Mesothelial cell of epicardium (in vitro differentiated cells): Measurements from ENCODE around the gene PYGL. TPM values are rescaled to one million over a fixed set of nuclear protein-coding genes. Genes with fewer than 3 reads are reported as not detected.
"Not testable (repeated sequence)": the region's sequence is repeated elsewhere in the genome, so short reads cannot be mapped to it uniquely, and the experiment has no call there.

Source experiments
- DNase-seq, 2 experiments: peaks; one replicate each; pipeline ENCODE4 v3.0.0; 2021; ENCODE audit warnings: low spot score in 2 of 2; ENCODE audit not compliant: unreplicated experiment in 2 of 2
- H3K27ac Mint-ChIP-seq: 2 replicates; pipeline ENCODE4 v1.8.0; 2021; ENCODE audit warnings: mixed read lengths
- H3K27me3 Mint-ChIP-seq: 2 replicates; pipeline ENCODE4 v1.8.0; 2021; ENCODE audit warnings: low read depth, mixed read lengths
- H3K36me3 Mint-ChIP-seq: 2 replicates; pipeline ENCODE4 v1.8.0; 2021; ENCODE audit warnings: mixed read lengths
- H3K4me1 Mint-ChIP-seq: 2 replicates; pipeline ENCODE4 v1.8.0; 2021; ENCODE audit warnings: mixed read lengths
- H3K4me3 Mint-ChIP-seq: 2 replicates; pipeline ENCODE4 v1.8.0; 2021; ENCODE audit warnings: mild to moderate bottlenecking, moderate library complexity, mixed read lengths
- H3K9me3 Mint-ChIP-seq: 2 replicates; pipeline ENCODE4 v1.8.0; 2021; ENCODE audit warnings: mixed read lengths
- total RNA-seq: library from RNA; stranded (reverse); gene quantifications from 3 replicates; pipeline ENCODE4 v1.2.1, GENCODE V29; 2021
- TF ChIP-seq, protein P1 (sequence below): fragments of 200-600 bp; sonication (generic); IDR thresholded peaks from one replicate; pipeline ENCODE4 v1.5.0; 2021; ENCODE audit warnings: antibody characterized with exemption; ENCODE audit not compliant: unreplicated experiment

PYGL gene
- total RNA-seq, 1 donor from 2014 or later: 21.6 TPM

DNA sequence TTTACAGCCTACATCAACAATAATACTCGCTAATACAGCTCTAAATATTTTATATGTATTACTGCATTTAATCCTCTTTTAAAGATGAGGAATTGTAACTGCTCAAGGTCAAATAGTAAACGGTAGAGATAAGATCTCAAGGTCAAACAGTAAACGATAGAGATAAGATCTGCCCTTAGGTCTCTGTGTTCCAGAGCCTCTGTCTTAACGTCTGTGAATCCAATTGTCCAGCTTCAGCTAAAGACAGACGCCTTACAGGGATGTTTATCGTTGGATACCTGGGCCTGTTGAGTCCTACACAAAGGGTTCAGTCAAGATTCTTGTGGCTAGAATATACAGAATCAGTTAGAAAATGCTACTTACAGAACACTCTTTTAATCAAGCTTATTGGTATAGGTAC lies 20.0 kb downstream of the PYGL start:
- DNase-seq: no peak
- TF ChIP-seq, protein P1, sequence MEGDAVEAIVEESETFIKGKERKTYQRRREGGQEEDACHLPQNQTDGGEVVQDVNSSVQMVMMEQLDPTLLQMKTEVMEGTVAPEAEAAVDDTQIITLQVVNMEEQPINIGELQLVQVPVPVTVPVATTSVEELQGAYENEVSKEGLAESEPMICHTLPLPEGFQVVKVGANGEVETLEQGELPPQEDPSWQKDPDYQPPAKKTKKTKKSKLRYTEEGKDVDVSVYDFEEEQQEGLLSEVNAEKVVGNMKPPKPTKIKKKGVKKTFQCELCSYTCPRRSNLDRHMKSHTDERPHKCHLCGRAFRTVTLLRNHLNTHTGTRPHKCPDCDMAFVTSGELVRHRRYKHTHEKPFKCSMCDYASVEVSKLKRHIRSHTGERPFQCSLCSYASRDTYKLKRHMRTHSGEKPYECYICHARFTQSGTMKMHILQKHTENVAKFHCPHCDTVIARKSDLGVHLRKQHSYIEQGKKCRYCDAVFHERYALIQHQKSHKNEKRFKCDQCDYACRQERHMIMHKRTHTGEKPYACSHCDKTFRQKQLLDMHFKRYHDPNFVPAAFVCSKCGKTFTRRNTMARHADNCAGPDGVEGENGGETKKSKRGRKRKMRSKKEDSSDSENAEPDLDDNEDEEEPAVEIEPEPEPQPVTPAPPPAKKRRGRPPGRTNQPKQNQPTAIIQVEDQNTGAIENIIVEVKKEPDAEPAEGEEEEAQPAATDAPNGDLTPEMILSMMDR: no peak
- Mint-ChIP-seq H3K27ac (no peak overlapping the region), H3K4me3 (no peak overlapping the region), H3K9me3 (no peaks in the 10 kb centered on the region), H3K4me1 (peaks cover 7% of the 10 kb centered on the region), H3K36me3 (peaks cover 2% of the 10 kb centered on the region), H3K27me3 (no peaks in the 10 kb centered on the region)

DNA sequence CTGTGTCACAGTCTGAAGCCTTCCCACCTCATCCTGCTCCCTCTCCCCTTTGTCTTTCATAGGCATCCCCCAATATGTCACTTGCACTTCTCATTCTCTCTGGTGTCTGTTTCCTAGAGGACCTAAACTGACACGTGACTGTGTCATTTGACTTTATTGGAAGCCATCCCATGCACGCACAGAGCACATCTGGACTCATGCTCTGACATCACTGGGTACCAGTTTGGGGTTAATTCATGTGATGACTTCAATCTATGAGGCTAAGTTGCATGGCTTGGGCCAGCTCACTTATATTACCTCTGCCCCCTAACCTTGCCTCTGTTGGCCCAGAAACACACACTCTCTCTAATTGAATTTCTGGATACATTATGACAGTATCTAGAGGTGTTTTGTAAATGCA lies 21.5 kb downstream of the PYGL start:
- H3K27ac Mint-ChIP-seq: no peak overlapping the region
- H3K4me3 Mint-ChIP-seq: no peak overlapping the region
- TF ChIP-seq, protein P1: no peak
- peaks cover 7% of the 10 kb centered on the region for H3K4me1 Mint-ChIP-seq
- DNase-seq: no peak
- no peaks in the 10 kb centered on the region for H3K27me3 Mint-ChIP-seq
- peaks cover 2% of the 10 kb centered on the region for H3K36me3 Mint-ChIP-seq
- no peaks in the 10 kb centered on the region for H3K9me3 Mint-ChIP-seq

DNA sequence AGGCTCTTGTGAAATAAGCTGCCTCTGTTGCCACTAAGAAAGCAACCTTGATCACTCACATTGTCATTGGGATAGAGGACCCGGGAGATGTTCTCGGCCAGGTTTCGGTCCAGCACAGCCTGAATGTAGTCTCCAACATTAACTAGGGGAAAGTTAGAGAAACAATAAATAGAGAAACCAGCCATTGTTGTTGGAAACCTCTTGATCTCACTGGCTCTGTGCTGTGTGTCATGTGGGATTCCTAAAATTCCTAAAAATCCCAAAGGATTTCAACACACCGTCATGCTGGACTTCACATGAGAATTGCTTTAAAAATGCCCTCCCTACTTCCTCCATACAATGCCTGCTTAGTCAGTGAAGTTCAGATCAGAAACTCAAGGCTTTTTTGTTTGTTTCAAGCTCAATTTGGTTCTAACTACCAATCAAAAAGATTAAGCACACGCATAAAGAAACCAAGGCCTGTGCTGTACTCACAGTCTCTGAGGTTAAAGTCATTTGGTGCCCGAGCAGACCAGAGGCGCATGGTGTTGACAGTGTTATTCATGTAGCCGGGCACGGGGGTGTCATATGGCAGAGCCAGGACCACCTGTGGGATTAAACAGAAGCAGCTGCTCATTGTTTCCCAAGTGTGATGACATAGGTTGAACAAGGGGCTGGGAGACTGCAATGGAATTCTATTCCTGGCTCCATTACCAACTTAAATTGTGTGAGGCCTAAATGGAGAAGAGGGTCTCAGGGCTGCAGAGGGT lies 23.6 kb downstream of the PYGL start:
- Mint-ChIP-seq H3K9me3 (no peaks in the 10 kb centered on the region), H3K27ac (peak overlapping the region; percentile 81), H3K27me3 (no peaks in the 10 kb centered on the region), H3K4me1 (peaks cover 7% of the 10 kb centered on the region), H3K36me3 (peaks cover 5% of the 10 kb centered on the region), H3K4me3 (no peak overlapping the region)
- DNase-seq: no peak
- TF ChIP-seq, protein P1: no peak

DNA sequence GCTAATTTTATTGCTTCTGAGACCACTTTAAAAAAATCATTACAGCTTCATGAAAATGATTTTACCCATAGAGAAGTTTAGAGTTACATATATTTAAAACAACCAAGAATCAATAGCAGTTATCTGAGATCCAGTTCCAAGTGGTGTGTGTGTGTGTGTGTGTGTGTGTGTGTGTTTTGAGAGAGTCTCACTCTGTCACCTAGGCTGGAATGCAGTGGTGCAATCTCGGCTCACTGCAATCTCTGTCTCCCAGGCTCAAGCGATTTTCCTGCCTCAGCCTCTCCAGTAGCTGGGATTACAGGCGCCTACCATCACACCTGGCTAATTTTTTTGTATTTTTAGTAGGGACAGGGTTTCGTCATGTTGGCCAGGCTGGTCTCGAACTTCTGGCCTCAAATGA lies 24.8 kb downstream of the PYGL start:
- not testable (repeated sequence) for H3K4me3 Mint-ChIP-seq, H3K27me3 Mint-ChIP-seq, H3K4me1 Mint-ChIP-seq, H3K27ac Mint-ChIP-seq, H3K9me3 Mint-ChIP-seq, H3K36me3 Mint-ChIP-seq, DNase-seq

DNA sequence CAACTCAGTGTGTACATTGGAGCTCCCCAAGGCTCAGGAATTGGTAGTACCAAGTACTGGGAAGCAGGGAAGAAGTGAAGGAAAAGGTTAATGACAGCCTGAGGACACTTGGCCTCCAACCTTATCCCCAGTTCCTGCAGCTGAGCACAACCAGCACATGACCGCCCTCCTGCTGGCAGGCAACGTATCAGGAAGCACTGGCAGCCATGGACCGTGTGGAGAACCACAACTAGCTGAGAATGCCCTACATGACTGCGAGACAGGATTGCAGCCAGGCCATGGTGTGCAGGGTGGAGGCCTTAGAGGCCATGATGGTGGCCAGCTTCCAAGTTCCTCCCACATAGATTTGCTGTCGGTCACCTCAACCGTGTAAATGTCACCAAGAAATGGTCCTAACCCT lies 26.8 kb downstream of the PYGL start:
- Mint-ChIP-seq H3K36me3 (peaks cover 8% of the 10 kb centered on the region), H3K27me3 (no peaks in the 10 kb centered on the region), H3K4me1 (peaks cover 7% of the 10 kb centered on the region), H3K9me3 (no peaks in the 10 kb centered on the region), H3K27ac (no peak overlapping the region), H3K4me3 (no peak overlapping the region)
- TF ChIP-seq, protein P1: no peak
- no peak for DNase-seq

- no peak for DNase-seq
- no peaks in the 10 kb centered on the region for H3K27me3 Mint-ChIP-seq
- TF ChIP-seq, protein P1: no peak
- H3K36me3 Mint-ChIP-seq: peaks cover 30% of the 10 kb centered on the region
- no peak overlapping the region for H3K4me3 Mint-ChIP-seq
- no peak overlapping the region for H3K27ac Mint-ChIP-seq
- no peaks in the 10 kb centered on the region for H3K9me3 Mint-ChIP-seq
- H3K4me1 Mint-ChIP-seq: no peaks in the 10 kb centered on the region
Observed at GRCh38 chr14:50910495-50911420, 33.5 kb downstream of the PYGL start.
